ENCODE measurements around the gene ISX.

ISX gene

GRCh38 chr22:35059632-35060031 is 6.3 kb upstream of the ISX start:
- TF ChIP-seq CTCF (IDR thresholded peaks at IDR 0.05; ENCODE audit: extremely low read depth, insufficient read depth, missing control alignments): no peak
- DNase-seq (ENCODE audit: low spot score): no peak
- in situ Hi-C loops (cut with MboI; ENCODE audit: low pct_unique_long_range_greater_than_20kb, low sequenced_read_pairs, unreplicated experiment): no loop called here

GRCh38 chr22:35064664-35065063 is 1.3 kb upstream of the ISX start:
- in situ Hi-C loops (cut with MboI; ENCODE audit: low pct_unique_long_range_greater_than_20kb, low sequenced_read_pairs, unreplicated experiment): no loop called here
- TF ChIP-seq CTCF (IDR thresholded peaks at IDR 0.05; ENCODE audit: extremely low read depth, insufficient read depth, missing control alignments): no peak
- DNase-seq (ENCODE audit: low spot score): peak; percentile 57

DNA sequence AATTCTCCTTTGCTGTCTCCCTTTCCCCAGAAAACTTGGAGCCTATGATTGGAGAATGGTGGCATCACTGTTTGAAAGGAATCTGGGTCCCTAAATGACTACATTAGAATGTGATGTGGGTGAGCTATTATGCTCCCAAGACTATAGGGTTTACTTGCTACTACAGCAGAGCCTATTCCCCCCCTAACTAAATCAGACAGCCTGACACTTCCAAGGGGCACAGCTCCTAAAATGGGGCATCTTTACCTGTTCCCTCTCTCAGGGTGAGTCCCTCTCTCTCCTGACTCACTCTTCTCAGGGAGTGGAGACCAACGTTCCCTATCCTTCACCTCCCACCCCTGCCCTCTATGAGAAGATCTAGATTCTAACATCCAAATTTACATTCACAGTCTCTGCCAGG is 775 bp upstream of the ISX start:
- DNase-seq (ENCODE audit: low spot score): no peak
- no peak for TF ChIP-seq CTCF (IDR thresholded peaks at IDR 0.05; ENCODE audit: extremely low read depth, insufficient read depth, missing control alignments)
- in situ Hi-C loops (cut with MboI; ENCODE audit: low pct_unique_long_range_greater_than_20kb, low sequenced_read_pairs, unreplicated experiment): no loop called here

DNA sequence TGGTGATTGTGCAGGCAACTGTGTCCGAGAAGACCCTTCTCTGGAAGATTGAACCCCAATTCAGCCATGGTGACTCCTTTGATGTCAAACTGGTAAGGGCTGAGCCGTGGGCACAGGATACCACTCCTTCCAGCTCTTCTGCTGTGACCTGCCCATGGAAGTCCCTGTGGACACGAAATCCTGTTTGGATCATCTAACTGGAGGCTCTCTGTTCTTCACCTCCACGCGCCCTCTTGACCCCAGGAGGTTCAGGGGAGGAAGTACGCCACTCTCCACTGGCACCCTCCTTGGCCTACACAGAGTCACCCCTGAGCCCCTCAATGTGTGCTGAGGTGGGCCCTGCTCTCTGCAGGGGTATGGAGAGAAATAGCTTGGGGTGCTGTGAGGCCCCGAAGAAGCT is 810 bp downstream of the ISX start:
- TF ChIP-seq CTCF (IDR thresholded peaks at IDR 0.05; ENCODE audit: extremely low read depth, insufficient read depth, missing control alignments): no peak
- DNase-seq (ENCODE audit: low spot score): no peak
- in situ Hi-C loops (cut with MboI; ENCODE audit: low pct_unique_long_range_greater_than_20kb, low sequenced_read_pairs, unreplicated experiment): no loop called here

DNA sequence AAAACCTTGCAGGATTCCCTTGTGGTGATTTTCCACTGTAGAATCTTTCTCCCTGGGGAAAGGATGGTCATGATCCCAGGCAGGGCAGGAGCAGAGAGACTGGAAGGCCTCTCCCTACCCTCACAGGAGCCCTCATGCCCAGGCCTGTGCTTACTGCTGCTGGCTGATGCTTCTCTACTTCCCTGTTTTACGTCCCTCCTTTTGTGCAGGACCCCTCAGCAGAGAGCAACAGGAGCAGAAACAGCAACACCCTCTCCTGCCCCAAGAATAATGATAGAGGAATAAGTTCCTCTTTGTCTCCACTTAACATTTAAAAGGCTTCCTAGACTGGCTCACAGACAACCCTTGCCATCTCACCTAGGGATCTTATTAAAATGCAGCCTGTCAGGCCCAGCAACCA is 3.6 kb downstream of the ISX start:
- no peak for DNase-seq (ENCODE audit: low spot score)
- TF ChIP-seq CTCF (IDR thresholded peaks at IDR 0.05; ENCODE audit: extremely low read depth, insufficient read depth, missing control alignments): no peak
- in situ Hi-C loops (cut with MboI; ENCODE audit: low pct_unique_long_range_greater_than_20kb, low sequenced_read_pairs, unreplicated experiment): no loop called here

- in situ Hi-C loops (cut with MboI; ENCODE audit: low pct_unique_long_range_greater_than_20kb, low sequenced_read_pairs, unreplicated experiment): no loop called here
- no peak for TF ChIP-seq CTCF (IDR thresholded peaks at IDR 0.05; ENCODE audit: extremely low read depth, insufficient read depth, missing control alignments)
- no peak for DNase-seq (ENCODE audit: low spot score)
Observed at GRCh38 chr22:35070451-35071093, 4.6 kb downstream of the ISX start.

DNA sequence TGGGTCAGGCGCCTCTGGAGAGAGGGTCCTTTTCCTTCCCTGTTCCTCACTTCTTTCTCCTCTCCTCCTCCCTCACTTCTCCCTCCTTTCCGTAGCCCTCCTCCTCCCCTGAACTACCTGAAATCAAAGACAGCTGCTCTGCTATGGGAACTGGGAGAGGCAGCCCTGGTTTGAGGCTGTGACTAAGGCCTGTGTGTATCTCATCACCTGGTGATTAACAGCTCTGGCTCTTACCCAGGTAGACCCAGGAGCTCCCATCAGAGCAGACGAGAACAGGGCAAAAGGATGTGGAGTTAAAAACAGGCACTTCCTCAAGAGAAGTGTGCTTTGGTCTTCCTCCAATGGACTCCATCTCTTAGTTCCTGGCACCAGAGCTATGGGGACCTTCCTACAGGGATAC is 5.8 kb downstream of the ISX start:
- in situ Hi-C loops (cut with MboI; ENCODE audit: low pct_unique_long_range_greater_than_20kb, low sequenced_read_pairs, unreplicated experiment): no loop called here
- no peak for TF ChIP-seq CTCF (IDR thresholded peaks at IDR 0.05; ENCODE audit: extremely low read depth, insufficient read depth, missing control alignments)
- DNase-seq (ENCODE audit: low spot score): no peak

Data from GM13977 (cell line).